Muscle of leg (tissue), 11 donors: ENCODE measurements around the gene DEDD2. TPM values are rescaled to one million over a fixed set of nuclear protein-coding genes. Genes with fewer than 3 reads are reported as not detected.

Experiments used
- DNase-seq: peaks from one replicate; pipeline ENCODE4 v3.0.0; 2013
- H3K27ac ChIP-seq: one replicate; pipeline ENCODE4 v1.5.1; 2013; ENCODE audit warnings: mild to moderate bottlenecking, low read length, control low read depth
- H3K27me3 ChIP-seq: one replicate; pipeline ENCODE4 v1.6.1; 2013; ENCODE audit warnings: low read length; ENCODE audit not compliant: control insufficient read depth, insufficient read depth
- H3K36me3 ChIP-seq: one replicate; pipeline ENCODE4 v1.6.1; 2013; ENCODE audit warnings: low read length; ENCODE audit not compliant: control insufficient read depth, insufficient read depth
- H3K4me1 ChIP-seq: one replicate; pipeline ENCODE4 v1.6.1; 2013; ENCODE audit warnings: low read length; ENCODE audit not compliant: control insufficient read depth, insufficient read depth
- H3K4me3 ChIP-seq: one replicate; pipeline ENCODE4 v1.5.1; 2013; ENCODE audit warnings: low read length, control low read depth
- H3K9me3 ChIP-seq: replicated peaks from 2 replicates; pipeline ENCODE4 v1.6.1; 2013; ENCODE audit warnings: low read depth, low read length; ENCODE audit not compliant: control insufficient read depth
- WGBS: methylation state at CpG from one replicate; pipeline ENCODE4 v1.1.5; 2013; ENCODE audit warnings: missing lambda C conversion rate; ENCODE audit not compliant: insufficient coverage; 5-methylcytosine and 5-hydroxymethylcytosine counted together
- polyA plus RNA-seq, 8 donors: library from polyadenylated mRNA; unstranded; fragments of 120-200 nt; gene quantifications; one replicate each; pipeline versions ENCODE4 v1.2.1 to v1.2.3, GENCODE V29; 2013; ENCODE audit warnings: inconsistent platforms in 1 of 8, low replicate concordance in 1 of 8; ENCODE audit not compliant: insufficient read length in 8 of 8, insufficient read depth in 1 of 8
- total RNA-seq: library from RNA; stranded (reverse); fragments of 120-200 nt; gene quantifications from one replicate; pipeline ENCODE4 v1.2.4, GENCODE V29; 2013

The DEDD2 gene
- total and polyA plus RNA-seq, 9 donors, result 11.7 to 16.3 (median 13.9) TPM

DNA sequence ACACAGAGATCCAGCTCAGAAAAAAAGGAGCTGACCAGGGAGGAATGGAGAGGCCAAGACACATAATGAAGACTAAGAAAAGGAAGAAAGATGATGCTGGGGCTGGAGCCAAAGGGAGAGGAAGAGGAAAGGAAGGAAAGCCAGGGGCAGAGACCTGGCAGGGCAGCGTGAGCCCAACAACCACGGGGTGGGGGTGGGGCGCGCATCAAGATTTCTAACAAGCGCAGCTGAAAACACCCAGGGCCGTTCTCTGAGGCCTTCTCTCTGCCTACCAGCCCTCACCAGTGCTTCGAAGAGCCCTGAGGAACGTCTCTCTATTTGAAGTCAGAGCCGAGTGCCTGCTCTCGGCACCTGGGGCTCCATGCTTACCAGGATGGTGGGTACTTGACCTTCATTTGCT, 61.7 kb downstream of the DEDD2 start:
- Histone ChIP-seq H3K4me3 (no peak overlapping the region), H3K9me3 (no peaks in the 10 kb centered on the region), H3K4me1 (no peaks in the 10 kb centered on the region), H3K27ac (no peak overlapping the region), H3K36me3 (no peaks in the 10 kb centered on the region), H3K27me3 (peaks cover 61% of the 10 kb centered on the region)
- no peak for DNase-seq
- WGBS, result 25% methylated on average over 9 of the region's 10 CpGs

- no peaks in the 10 kb centered on the region for H3K36me3 ChIP-seq
- peaks cover 64% of the 10 kb centered on the region for H3K27me3 ChIP-seq
- no peak for DNase-seq
- no peaks in the 10 kb centered on the region for H3K9me3 ChIP-seq
- H3K4me1 ChIP-seq, result no peaks in the 10 kb centered on the region
- 44% methylated on average over 10 of the region's 15 CpGs for WGBS
- no peak overlapping the region for H3K27ac ChIP-seq
- no peak overlapping the region for H3K4me3 ChIP-seq
These were observed 62.8 kb downstream of the DEDD2 start for GRCh38 chr19:42154471-42155323.

GRCh38 chr19:42153672-42154433, 63.6 kb downstream of the DEDD2 start:
- WGBS, result 13% methylated on average over 10 of the region's 20 CpGs
- no peaks in the 10 kb centered on the region for H3K4me1 ChIP-seq

GRCh38 chr19:42152910-42153671, 64.4 kb downstream of the DEDD2 start:
- no peak for DNase-seq
- WGBS, result 73% methylated on average over 16 of the region's 25 CpGs
- Histone ChIP-seq H3K4me1 (no peaks in the 10 kb centered on the region), H3K36me3 (no peaks in the 10 kb centered on the region), H3K27me3 (peaks cover 71% of the 10 kb centered on the region), H3K4me3 (no peak overlapping the region), H3K27ac (no peak overlapping the region), H3K9me3 (no peaks in the 10 kb centered on the region)

More at GRCh38 chr19:42153672-42154433, 63.6 kb downstream of the DEDD2 start:
- Histone ChIP-seq H3K9me3 (no peaks in the 10 kb centered on the region), H3K36me3 (no peaks in the 10 kb centered on the region), H3K27me3 (peaks cover 67% of the 10 kb centered on the region), H3K4me3 (no peak overlapping the region), H3K27ac (no peak overlapping the region)
- DNase-seq, result peak; percentile 18

DNA sequence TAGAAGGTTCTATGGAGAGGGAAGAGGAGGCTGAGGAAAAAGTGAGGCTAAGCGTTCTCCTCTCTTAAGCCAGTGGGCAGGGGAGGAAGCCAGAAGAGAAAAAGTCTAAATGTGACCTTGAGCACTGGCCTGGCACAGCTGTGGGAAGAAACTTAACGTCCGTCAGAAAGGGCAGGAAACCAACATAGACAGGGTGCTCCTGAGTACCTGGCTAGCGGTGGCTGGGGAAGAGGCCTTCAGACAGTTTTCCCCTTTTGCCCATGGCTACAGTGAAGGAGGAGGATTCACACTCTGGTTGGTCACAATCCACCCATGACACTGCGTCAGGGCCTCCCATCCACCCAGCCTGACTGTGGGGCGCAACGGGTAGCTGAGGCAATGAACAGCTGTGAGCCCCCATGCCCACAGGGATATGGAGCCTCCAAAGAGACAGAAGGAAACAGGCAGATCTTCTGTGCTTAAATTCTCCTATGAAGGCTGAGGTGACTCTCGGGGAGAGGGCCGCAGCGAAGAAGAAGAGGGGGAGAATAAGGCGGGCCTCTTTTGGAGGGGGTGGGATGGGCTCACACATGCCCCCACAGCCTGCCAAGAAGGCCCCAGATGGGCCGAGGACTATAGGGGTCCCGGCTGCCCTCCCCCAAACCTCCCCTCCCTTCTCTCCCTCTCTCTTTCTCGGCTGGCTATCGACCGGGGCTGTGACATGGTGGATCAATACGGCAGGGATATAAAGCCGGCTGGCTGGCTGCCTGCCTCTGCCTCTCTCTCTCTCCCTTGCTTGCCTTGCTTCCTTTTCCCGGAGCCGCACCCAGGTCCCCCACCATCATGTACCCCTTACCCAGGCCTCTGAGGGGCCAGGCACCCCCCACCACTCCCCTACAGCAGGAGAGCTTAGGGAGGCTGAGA, 65.4 kb downstream of the DEDD2 start:
- H3K4me3 ChIP-seq, result no peak overlapping the region
- H3K36me3 ChIP-seq, result no peaks in the 10 kb centered on the region
- no peak for DNase-seq
- 32% methylated on average over 13 of the region's 20 CpGs for WGBS
- no peak overlapping the region for H3K27ac ChIP-seq
- no peaks in the 10 kb centered on the region for H3K9me3 ChIP-seq
- H3K27me3 ChIP-seq, result peaks cover 68% of the 10 kb centered on the region
- H3K4me1 ChIP-seq, result no peaks in the 10 kb centered on the region

DNA sequence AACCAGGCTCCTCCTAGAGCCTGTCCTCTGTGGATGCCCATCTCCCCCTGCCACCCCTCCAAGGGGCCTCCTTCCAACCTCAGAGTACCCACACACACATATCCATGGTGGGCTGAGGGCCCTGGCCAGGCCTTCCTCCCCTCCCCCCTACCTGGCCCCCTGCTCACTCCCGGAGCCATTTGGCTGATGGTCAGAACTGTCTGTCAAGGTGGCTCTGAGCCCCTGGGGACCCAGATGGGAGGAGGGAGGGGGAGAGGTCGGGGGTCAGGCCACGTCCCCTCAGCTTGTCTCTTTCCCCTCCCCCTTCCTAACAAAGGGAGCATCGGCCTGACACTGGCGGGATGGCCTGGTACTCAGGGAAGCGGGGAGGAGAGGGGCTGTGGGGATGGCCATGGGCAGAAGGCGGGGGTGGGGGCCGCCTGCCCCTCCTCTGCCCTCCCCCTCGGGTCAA, 66.5 kb downstream of the DEDD2 start:
- no CpG with 5 or more reads among the region's 9 CpGs for WGBS
- DNase-seq, result no peak
- H3K4me1 ChIP-seq, result no peaks in the 10 kb centered on the region
- no peak overlapping the region for H3K4me3 ChIP-seq
- no peaks in the 10 kb centered on the region for H3K36me3 ChIP-seq
- peaks cover 59% of the 10 kb centered on the region for H3K27me3 ChIP-seq
- H3K27ac ChIP-seq, result no peak overlapping the region
- H3K9me3 ChIP-seq, result no peaks in the 10 kb centered on the region

GRCh38 chr19:42150364-42150763, 67.1 kb downstream of the DEDD2 start:
- Histone ChIP-seq H3K36me3 (no peaks in the 10 kb centered on the region), H3K9me3 (no peaks in the 10 kb centered on the region), H3K27ac (no peak overlapping the region), H3K4me3 (no peak overlapping the region), H3K27me3 (peaks cover 53% of the 10 kb centered on the region), H3K4me1 (no peaks in the 10 kb centered on the region)
- 3% methylated on average over 5 of the region's 17 CpGs for WGBS
- no peak for DNase-seq

- Histone ChIP-seq H3K27ac (no peak overlapping the region), H3K4me1 (no peaks in the 10 kb centered on the region), H3K36me3 (no peaks in the 10 kb centered on the region), H3K9me3 (no peaks in the 10 kb centered on the region), H3K4me3 (no peak overlapping the region), H3K27me3 (peaks cover 48% of the 10 kb centered on the region)
- DNase-seq, result no peak
- 28% methylated on average over 3 of the region's 5 CpGs for WGBS
These were observed 67.9 kb downstream of the DEDD2 start for GRCh38 chr19:42149447-42150202.
